GM19328 (cell line): ENCODE data around the gene STXBP5L.
"Not testable (repeated sequence)": the region's sequence is repeated elsewhere in the genome, so short reads cannot be mapped to it uniquely, and the experiment has no call there.

Experiments used
- ATAC-seq: cut with Tn5 transposase; IDR thresholded peaks from one replicate; pipeline ENCODE4 v1.9.1; 2021; ENCODE audit warnings: mild to moderate bottlenecking, moderate library complexity; ENCODE audit not compliant: unreplicated experiment

Gene STXBP5L

GRCh38 chr3:121414924-121415323 is 506.9 kb downstream of the STXBP5L start:
- no peak for ATAC-seq

- ATAC-seq, result no peak
Measured at GRCh38 chr3:121418182-121418581, 510.2 kb downstream of the STXBP5L start.

- ATAC-seq, result no peak
Measured at GRCh38 chr3:121424549-121424948, 516.5 kb downstream of the STXBP5L start.

- ATAC-seq, result no peak
Measured at GRCh38 chr3:121430664-121431215, 522.7 kb downstream of the STXBP5L start.

- ATAC-seq, result peak; percentile 80
Measured at GRCh38 chr3:121431726-121432517, 523.9 kb downstream of the STXBP5L start.

- ATAC-seq, result no peak
Measured at GRCh38 chr3:121436074-121436473, 528.1 kb downstream of the STXBP5L start.

GRCh38 chr3:121436641-121437040 is 528.6 kb downstream of the STXBP5L start:
- no peak for ATAC-seq

GRCh38 chr3:121443456-121443855 is 535.5 kb downstream of the STXBP5L start:
- no peak for ATAC-seq

GRCh38 chr3:121451752-121452151 is 543.7 kb downstream of the STXBP5L start:
- ATAC-seq, result not testable (repeated sequence)

- ATAC-seq, result no peak
Measured at GRCh38 chr3:121462565-121462964, 554.6 kb downstream of the STXBP5L start.

- no peak for ATAC-seq
Measured at GRCh38 chr3:121463745-121464144, 555.7 kb downstream of the STXBP5L start.

- no peak for ATAC-seq
Measured at GRCh38 chr3:121467085-121467484, 559.1 kb downstream of the STXBP5L start.

GRCh38 chr3:121473001-121473400 is 565.0 kb downstream of the STXBP5L start:
- no peak for ATAC-seq
